DOHH2 (cell line): ENCODE results near the gene TMEM266.

ENCODE experiments used
- H3F3A ChIP-seq: fragments of 200-600 bp; sonication (generic), shearing (Covaris generic); 2 replicates; pipeline ENCODE4 v1.6.0; 2016; ENCODE audit warnings: antibody characterized with exemption, mild to moderate bottlenecking; ENCODE audit not compliant: control insufficient read depth, insufficient read depth
- H3K27ac ChIP-seq: fragments of 200-600 bp; sonication (generic); 2 replicates; pipeline ENCODE4 v1.5.1; 2014; ENCODE audit warnings: low read depth, mild to moderate bottlenecking, low read length, moderate library complexity
- H3K27me3 ChIP-seq: fragments of 200-600 bp; sonication (generic); 2 replicates; pipeline ENCODE4 v1.6.1; 2014; ENCODE audit warnings: mild to moderate bottlenecking, low read length, mixed read lengths; ENCODE audit not compliant: control insufficient read depth
- H3K36me3 ChIP-seq: fragments of 200-600 bp; sonication (generic); 2 replicates; pipeline ENCODE4 v1.6.1; 2014; ENCODE audit warnings: mild to moderate bottlenecking, low read length, moderate library complexity, mixed read lengths; ENCODE audit not compliant: control insufficient read depth
- H3K4me1 ChIP-seq: fragments of 200-600 bp; sonication (generic); 2 replicates; pipeline ENCODE4 v1.6.1; 2014; ENCODE audit warnings: mild to moderate bottlenecking, low read length, mixed read lengths; ENCODE audit not compliant: control insufficient read depth
- H3K4me2 ChIP-seq: fragments of 200-600 bp; sonication (generic); 2 replicates; pipeline ENCODE4 v1.6.0; 2014; ENCODE audit warnings: mild to moderate bottlenecking, low read length, moderate library complexity
- H3K4me3 ChIP-seq: fragments of 200-600 bp; sonication (generic); 2 replicates; pipeline ENCODE4 v1.5.1; 2014; ENCODE audit warnings: mild to moderate bottlenecking, low read length, mixed read lengths
- H3K79me2 ChIP-seq: fragments of 200-600 bp; sonication (generic); 2 replicates; pipeline ENCODE4 v1.6.1; 2014; ENCODE audit warnings: mild to moderate bottlenecking, low read length, mixed read lengths; ENCODE audit not compliant: control insufficient read depth
- H3K9me2 ChIP-seq: fragments of 200-600 bp; sonication (generic); replicated peaks from 2 replicates; pipeline ENCODE4 v1.6.1; 2014; ENCODE audit warnings: mild to moderate bottlenecking, low read length, mixed read lengths; ENCODE audit not compliant: control insufficient read depth
- H3K9me3 ChIP-seq: fragments of 200-600 bp; sonication (generic); 2 replicates; pipeline ENCODE4 v1.6.1; 2014; ENCODE audit warnings: antibody characterized with exemption, low read length, mixed read lengths; ENCODE audit not compliant: control insufficient read depth, insufficient read depth
- H4K20me1 ChIP-seq: fragments of 200-600 bp; sonication (generic); 2 replicates; pipeline ENCODE4 v1.6.0; 2014; ENCODE audit warnings: low read depth, mild to moderate bottlenecking, antibody characterized with exemption, low read length, moderate library complexity; ENCODE audit not compliant: control insufficient read depth, insufficient read depth
- EZH2phosphoT487 ChIP-seq: fragments of 200-600 bp; sonication (generic); IDR thresholded peaks from 2 replicates; pipeline ENCODE4 v1.6.1; 2017; ENCODE audit warnings: borderline replicate concordance, mild to moderate bottlenecking, antibody characterized with exemption, low read length, moderate library complexity, mixed read lengths
- TF ChIP-seq, protein P1 (sequence below): fragments of 200-600 bp; sonication (generic); IDR thresholded peaks from one replicate; pipeline ENCODE4 v1.5.1; 2014; ENCODE audit warnings: antibody characterized with exemption, mild to moderate bottlenecking, low read depth, low read length; ENCODE audit not compliant: poor library complexity, severe bottlenecking

TMEM266 gene

DNA sequence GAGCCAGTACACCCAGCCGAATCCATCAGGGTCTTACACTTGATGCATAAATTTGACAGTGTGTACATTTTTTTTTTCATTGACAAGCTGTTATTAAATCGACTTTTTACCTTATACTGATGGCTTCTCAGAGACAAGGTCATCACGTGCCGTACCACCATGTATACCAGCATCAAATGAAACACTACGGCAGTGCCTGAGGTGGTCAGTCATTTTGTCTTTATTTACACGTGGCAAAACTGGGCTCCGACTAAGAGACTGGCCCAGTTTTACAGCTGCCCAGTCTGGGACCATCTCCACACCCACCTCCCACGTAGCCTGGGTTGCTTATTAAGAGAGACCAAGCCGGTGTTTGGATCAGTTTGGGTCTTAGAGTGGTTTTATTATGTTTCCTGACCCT lies 57.4 kb downstream of the TMEM266 start:
- Histone ChIP-seq H3K4me3 (no peak overlapping the region), H3K79me2 (no peaks in the 10 kb centered on the region), H4K20me1 (no peaks in the 10 kb centered on the region), H3K27ac (no peak overlapping the region), H3F3A (no peaks in the 10 kb centered on the region), H3K27me3 (0 out of 2 replicates have a peak, but pooled peaks cover 3% of the 10 kb centered on the region), H3K4me2 (no peak overlapping the region), H3K9me3 (no peaks in the 10 kb centered on the region), H3K9me2 (no peaks in the 10 kb centered on the region), H3K36me3 (no peaks in the 10 kb centered on the region), H3K4me1 (no peaks in the 10 kb centered on the region)
- TF ChIP-seq, protein P1, sequence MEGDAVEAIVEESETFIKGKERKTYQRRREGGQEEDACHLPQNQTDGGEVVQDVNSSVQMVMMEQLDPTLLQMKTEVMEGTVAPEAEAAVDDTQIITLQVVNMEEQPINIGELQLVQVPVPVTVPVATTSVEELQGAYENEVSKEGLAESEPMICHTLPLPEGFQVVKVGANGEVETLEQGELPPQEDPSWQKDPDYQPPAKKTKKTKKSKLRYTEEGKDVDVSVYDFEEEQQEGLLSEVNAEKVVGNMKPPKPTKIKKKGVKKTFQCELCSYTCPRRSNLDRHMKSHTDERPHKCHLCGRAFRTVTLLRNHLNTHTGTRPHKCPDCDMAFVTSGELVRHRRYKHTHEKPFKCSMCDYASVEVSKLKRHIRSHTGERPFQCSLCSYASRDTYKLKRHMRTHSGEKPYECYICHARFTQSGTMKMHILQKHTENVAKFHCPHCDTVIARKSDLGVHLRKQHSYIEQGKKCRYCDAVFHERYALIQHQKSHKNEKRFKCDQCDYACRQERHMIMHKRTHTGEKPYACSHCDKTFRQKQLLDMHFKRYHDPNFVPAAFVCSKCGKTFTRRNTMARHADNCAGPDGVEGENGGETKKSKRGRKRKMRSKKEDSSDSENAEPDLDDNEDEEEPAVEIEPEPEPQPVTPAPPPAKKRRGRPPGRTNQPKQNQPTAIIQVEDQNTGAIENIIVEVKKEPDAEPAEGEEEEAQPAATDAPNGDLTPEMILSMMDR = no peak
- no peak for TF ChIP-seq EZH2phosphoT487

DNA sequence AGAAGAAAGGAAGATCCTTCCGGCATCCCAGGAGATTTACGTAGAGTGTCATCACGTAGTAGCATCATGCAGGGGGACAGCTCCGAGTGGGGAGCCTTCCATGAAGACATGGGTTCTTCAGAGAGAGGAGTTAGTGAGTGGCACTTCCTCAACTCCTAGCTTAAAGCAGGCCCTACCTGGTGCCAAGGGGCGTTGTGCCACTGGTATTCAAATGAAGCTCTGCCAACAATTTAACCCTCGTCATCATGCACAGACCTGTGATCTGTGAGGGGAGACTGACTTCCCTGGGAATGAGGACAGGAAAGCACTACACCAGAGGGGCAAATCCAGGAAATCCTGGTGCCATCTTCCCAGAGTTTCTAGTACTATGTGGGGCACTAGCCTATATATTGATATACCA lies 59.0 kb downstream of the TMEM266 start:
- H3K4me2 ChIP-seq = no peak overlapping the region
- no peaks in the 10 kb centered on the region for H3K9me2 ChIP-seq
- no peak overlapping the region for H3K4me3 ChIP-seq
- H3K9me3 ChIP-seq = no peaks in the 10 kb centered on the region
- no peaks in the 10 kb centered on the region for H3K36me3 ChIP-seq
- TF ChIP-seq EZH2phosphoT487 = no peak
- TF ChIP-seq, protein P1 = no peak
- H3K4me1 ChIP-seq = no peaks in the 10 kb centered on the region
- peaks cover 10% of the 10 kb centered on the region; the same call in 1 of the 2 replicates for H3K27me3 ChIP-seq
- H3K79me2 ChIP-seq = no peaks in the 10 kb centered on the region
- no peaks in the 10 kb centered on the region for H3F3A ChIP-seq
- H4K20me1 ChIP-seq = no peaks in the 10 kb centered on the region
- H3K27ac ChIP-seq = no peak overlapping the region

DNA sequence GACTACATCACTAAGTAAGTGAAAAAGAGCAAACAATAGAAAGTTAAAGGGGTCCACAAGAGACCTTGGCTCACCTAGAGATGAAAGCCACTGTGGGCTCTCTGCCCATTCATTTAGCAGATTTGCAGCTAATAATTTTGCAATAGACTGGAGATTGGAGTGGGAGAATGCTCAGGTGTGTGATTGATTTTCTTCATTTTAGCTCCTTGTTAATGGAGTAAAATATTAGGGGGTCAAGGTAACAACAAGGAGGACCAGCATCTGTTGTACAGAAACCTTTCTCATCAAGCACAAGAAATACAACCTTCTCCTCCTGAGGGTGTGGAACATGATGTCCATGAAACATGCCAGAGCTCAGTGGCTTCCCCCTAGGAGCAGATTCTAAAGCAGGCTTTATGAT lies 63.2 kb downstream of the TMEM266 start:
- no peaks in the 10 kb centered on the region for H3F3A ChIP-seq
- no peak for TF ChIP-seq EZH2phosphoT487
- TF ChIP-seq, protein P1 = no peak
- no peaks in the 10 kb centered on the region for H3K9me2 ChIP-seq
- no peaks in the 10 kb centered on the region for H3K9me3 ChIP-seq
- no peak overlapping the region for H3K4me3 ChIP-seq
- no peaks in the 10 kb centered on the region for H3K36me3 ChIP-seq
- H4K20me1 ChIP-seq = no peaks in the 10 kb centered on the region
- H3K27me3 ChIP-seq = peaks cover 10% of the 10 kb centered on the region; the same call in 1 of the 2 replicates
- H3K4me1 ChIP-seq = no peaks in the 10 kb centered on the region
- no peaks in the 10 kb centered on the region for H3K79me2 ChIP-seq
- H3K4me2 ChIP-seq = no peak overlapping the region
- no peak overlapping the region for H3K27ac ChIP-seq
